ENCODE results near the gene ADCY9. TPM values are rescaled to one million over a fixed set of nuclear protein-coding genes. Genes with fewer than 3 reads are reported as not detected.
A peak's percentile ranks its signal among the peaks of the same experiment; 100 is the strongest.

The ADCY9 gene
- total and polyA plus RNA-seq, 2 donors from 2014 or later = 6.8 to 23.7 TPM

- H3K36me3 ChIP-seq (ENCODE audit: control insufficient read depth in 2 of 3, insufficient read depth in 3 of 3, low read length in 3 of 3) = no peaks in the 10 kb centered on the region
- DNase-seq (no peak), FAIRE-seq (no peak)
- intact Hi-C loops (cut with DNase I) = no loop called here
- no peak overlapping the region for H3K27ac ChIP-seq (ENCODE audit: low read depth in 2 of 2, low read length in 2 of 2)
- no peak overlapping the region for H3K9ac ChIP-seq (ENCODE audit: low read length in 3 of 3)
- no peaks in the 10 kb centered on the region for H3K9me3 ChIP-seq (ENCODE audit: control insufficient read depth in 2 of 3, insufficient read depth in 1 of 3, low read length in 3 of 3)
- H3K4me3 ChIP-seq (ENCODE audit: low read length in 3 of 3) = no peak overlapping the region
- peaks cover 0 to 5% (median 0%) of the 10 kb centered on the region in 3 donors for H3K4me1 ChIP-seq (ENCODE audit: control insufficient read depth in 2 of 3, insufficient read depth in 2 of 3, low read depth in 1 of 3, low read length in 3 of 3)
- no peak for TF ChIP-seq CTCF (IDR thresholded peaks at IDR 0.05; ENCODE audit: borderline replicate concordance, extremely low read depth, insufficient read depth)
- H3K27me3 ChIP-seq (ENCODE audit: control insufficient read depth, insufficient read depth, low read length) = no peaks in the 10 kb centered on the region
Observed at GRCh38 chr16:4025428-4025827, 90.8 kb downstream of the ADCY9 start.

- no peak for TF ChIP-seq CTCF (IDR thresholded peaks at IDR 0.05; ENCODE audit: borderline replicate concordance, extremely low read depth, insufficient read depth)
- no peaks in the 10 kb centered on the region for H3K9me3 ChIP-seq (ENCODE audit: control insufficient read depth in 2 of 3, insufficient read depth in 1 of 3, low read length in 3 of 3)
- no peak overlapping the region for H3K4me3 ChIP-seq (ENCODE audit: low read length in 3 of 3)
- H3K9ac ChIP-seq (ENCODE audit: low read length in 3 of 3) = no peak overlapping the region
- no peaks in the 10 kb centered on the region for H3K36me3 ChIP-seq (ENCODE audit: control insufficient read depth in 2 of 3, insufficient read depth in 3 of 3, low read length in 3 of 3)
- H3K4me1 ChIP-seq (ENCODE audit: control insufficient read depth in 2 of 3, insufficient read depth in 2 of 3, low read depth in 1 of 3, low read length in 3 of 3) = peaks cover 0 to 15% (median 0%) of the 10 kb centered on the region in 3 donors
- no peaks in the 10 kb centered on the region for H3K27me3 ChIP-seq (ENCODE audit: control insufficient read depth, insufficient read depth, low read length)
- H3K27ac ChIP-seq (ENCODE audit: low read depth in 2 of 2, low read length in 2 of 2) = peak overlapping the region in 1 of 2 donors; percentile 77
- DNase-seq (peak in 1 of 5 donors; percentile 16), FAIRE-seq (no peak)
- intact Hi-C loops (cut with DNase I) = no loop called here
Observed at GRCh38 chr16:4021916-4022315, 94.3 kb downstream of the ADCY9 start.

GRCh38 chr16:4021070-4021779 is 95.0 kb downstream of the ADCY9 start:
- intact Hi-C loops (cut with DNase I) = no loop called here
- Histone ChIP-seq H3K27ac (ENCODE audit: low read depth in 2 of 2, low read length in 2 of 2) (peak overlapping the region; percentile 14 to 77), H3K27me3 (ENCODE audit: control insufficient read depth, insufficient read depth, low read length) (no peaks in the 10 kb centered on the region), H3K9me3 (ENCODE audit: control insufficient read depth in 2 of 3, insufficient read depth in 1 of 3, low read length in 3 of 3) (no peaks in the 10 kb centered on the region), H3K9ac (ENCODE audit: low read length in 3 of 3) (no peak overlapping the region), H3K36me3 (ENCODE audit: control insufficient read depth in 2 of 3, insufficient read depth in 3 of 3, low read length in 3 of 3) (no peaks in the 10 kb centered on the region), H3K4me3 (ENCODE audit: low read length in 3 of 3) (no peak overlapping the region), H3K4me1 (ENCODE audit: control insufficient read depth in 2 of 3, insufficient read depth in 2 of 3, low read depth in 1 of 3, low read length in 3 of 3) (peaks cover 0 to 16% (median 2%) of the 10 kb centered on the region in 3 donors)
- FAIRE-seq = peak; percentile 13
- TF ChIP-seq CTCF (IDR thresholded peaks at IDR 0.05; ENCODE audit: borderline replicate concordance, extremely low read depth, insufficient read depth) = no peak
- peak in 4 of 5 donors; percentile 72 to 89 (median 85) for DNase-seq

All from kidney (tissue), 14 donors.